ENCODE results near the gene MSANTD2. TPM values are rescaled to one million over a fixed set of nuclear protein-coding genes. Genes with fewer than 3 reads are reported as not detected.

MSANTD2 gene
- total RNA-seq, 3 donors from 2014 or later, result 10.9 to 34.2 (median 27.2) TPM

DNA sequence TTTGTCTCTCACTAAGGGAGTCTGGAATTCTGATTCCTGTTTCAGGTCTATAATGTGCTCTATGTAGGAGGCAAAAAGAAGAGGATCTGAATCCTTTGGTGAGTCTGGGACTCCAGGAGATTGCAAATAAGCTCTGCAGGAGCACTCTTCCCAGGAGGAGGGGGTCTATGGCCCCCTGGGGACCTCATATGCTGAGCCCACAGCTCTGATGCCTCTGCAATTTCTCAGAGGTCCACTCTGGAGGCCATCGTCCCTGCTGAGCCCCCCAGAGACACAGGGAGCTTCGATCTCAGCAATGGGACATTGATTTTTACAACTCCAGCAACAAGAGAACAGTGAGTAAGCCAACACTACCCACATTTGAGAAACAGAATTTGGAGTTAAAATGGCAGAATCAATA is 80.7 kb downstream of the MSANTD2 start:
- Histone ChIP-seq H3K27ac (no peak overlapping the region), H3K4me1 (no peaks in the 10 kb centered on the region), H3K9me3 (no peaks in the 10 kb centered on the region), H3K4me3 (no peak overlapping the region), H3K36me3 (no peaks in the 10 kb centered on the region), H3K27me3 (peaks cover 0 to 35% of the 10 kb centered on the region in 2 donors)
- no peak for TF ChIP-seq POLR2A (IDR thresholded peaks at IDR 0.05)
- intact Hi-C loops (cut with DNase I; ENCODE audit: low total_unique reads), result no loop called here
- no peak for DNase-seq (ENCODE audit: low spot score in 2 of 2)

DNA sequence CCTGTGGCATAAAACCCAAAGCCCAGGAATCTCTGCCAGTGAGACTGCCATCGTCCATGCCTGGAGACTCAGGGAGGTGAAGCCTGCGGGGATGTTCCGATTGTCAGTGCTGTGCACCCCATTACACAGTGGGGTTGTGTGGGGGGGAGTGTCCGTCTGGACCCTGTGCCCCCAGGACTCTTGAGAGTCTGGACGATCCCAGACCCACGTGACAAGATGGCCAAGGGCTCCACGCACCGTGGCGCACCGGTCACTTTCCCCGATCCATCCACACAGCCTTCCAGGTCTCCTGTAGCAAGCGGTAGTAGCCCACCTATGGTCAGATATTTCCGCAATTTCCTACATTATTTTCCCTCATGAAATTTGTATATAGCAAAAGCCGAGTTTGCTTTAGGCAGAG is 81.4 kb downstream of the MSANTD2 start:
- TF ChIP-seq POLR2AphosphoS5 (IDR thresholded peaks at IDR 0.05), result no peak
- no peak for TF ChIP-seq POLR2A (IDR thresholded peaks at IDR 0.05)
- TF ChIP-seq, protein P1, sequence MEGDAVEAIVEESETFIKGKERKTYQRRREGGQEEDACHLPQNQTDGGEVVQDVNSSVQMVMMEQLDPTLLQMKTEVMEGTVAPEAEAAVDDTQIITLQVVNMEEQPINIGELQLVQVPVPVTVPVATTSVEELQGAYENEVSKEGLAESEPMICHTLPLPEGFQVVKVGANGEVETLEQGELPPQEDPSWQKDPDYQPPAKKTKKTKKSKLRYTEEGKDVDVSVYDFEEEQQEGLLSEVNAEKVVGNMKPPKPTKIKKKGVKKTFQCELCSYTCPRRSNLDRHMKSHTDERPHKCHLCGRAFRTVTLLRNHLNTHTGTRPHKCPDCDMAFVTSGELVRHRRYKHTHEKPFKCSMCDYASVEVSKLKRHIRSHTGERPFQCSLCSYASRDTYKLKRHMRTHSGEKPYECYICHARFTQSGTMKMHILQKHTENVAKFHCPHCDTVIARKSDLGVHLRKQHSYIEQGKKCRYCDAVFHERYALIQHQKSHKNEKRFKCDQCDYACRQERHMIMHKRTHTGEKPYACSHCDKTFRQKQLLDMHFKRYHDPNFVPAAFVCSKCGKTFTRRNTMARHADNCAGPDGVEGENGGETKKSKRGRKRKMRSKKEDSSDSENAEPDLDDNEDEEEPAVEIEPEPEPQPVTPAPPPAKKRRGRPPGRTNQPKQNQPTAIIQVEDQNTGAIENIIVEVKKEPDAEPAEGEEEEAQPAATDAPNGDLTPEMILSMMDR (IDR thresholded peaks at IDR 0.05), result no peak
- intact Hi-C loops (cut with DNase I; ENCODE audit: low total_unique reads), result no loop called here
- H3K9me3 ChIP-seq, result no peaks in the 10 kb centered on the region
- peaks cover 0 to 35% of the 10 kb centered on the region in 2 donors for H3K27me3 ChIP-seq
- DNase-seq (ENCODE audit: low spot score in 2 of 2), result no peak
- no peaks in the 10 kb centered on the region for H3K36me3 ChIP-seq
- H3K4me3 ChIP-seq, result no peak overlapping the region
- H3K4me1 ChIP-seq, result no peaks in the 10 kb centered on the region
- no peak overlapping the region for H3K27ac ChIP-seq

DNA sequence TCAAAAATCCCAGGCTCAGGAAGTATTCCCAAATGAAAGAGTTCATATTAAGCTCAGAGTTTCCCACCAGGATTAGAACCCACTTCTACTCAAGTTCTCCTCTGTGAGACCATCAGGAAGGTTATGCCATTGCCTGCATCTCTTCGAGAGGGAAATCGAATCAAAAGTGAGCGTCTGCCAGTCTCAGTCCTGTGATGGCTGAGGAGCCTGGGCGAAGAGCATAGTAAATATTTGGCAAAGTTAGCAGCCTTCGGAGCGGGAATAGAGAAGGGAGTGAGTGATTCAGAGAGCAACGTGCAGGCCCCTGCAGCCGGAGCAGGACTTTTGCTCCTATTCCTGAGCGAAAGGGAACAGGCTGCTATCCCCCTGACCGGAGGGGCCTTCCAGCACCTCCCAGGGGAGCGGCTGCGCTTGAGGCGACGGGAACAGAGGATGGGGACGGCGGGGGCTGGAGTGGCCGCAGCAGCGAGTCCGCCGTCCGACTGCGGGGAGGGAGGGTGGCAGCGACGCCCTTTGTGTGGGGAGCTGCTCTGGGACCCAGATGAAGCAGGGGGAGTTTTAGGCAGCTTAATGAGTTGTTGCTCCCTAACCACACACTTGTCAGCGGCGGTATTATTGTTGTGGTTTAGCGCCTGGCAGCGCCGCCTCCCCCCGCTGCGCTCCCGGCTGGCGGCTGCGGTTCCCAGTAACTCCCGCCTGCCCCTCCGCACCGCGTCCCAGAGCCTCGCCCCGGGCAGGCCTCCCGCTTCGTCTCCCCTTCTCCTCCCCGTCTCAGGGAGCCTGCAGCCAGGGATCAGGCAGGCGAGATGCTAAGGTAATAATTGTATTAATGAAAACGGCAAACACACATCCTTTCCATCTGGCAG is 82.2 kb downstream of the MSANTD2 start:
- TF ChIP-seq, protein P1 (IDR thresholded peaks at IDR 0.05), result no peak
- TF ChIP-seq POLR2AphosphoS5 (IDR thresholded peaks at IDR 0.05) (no peak), POLR2A (IDR thresholded peaks at IDR 0.05) (no peak)
- H3K27ac ChIP-seq, result peak overlapping the region in 1 of 2 donors; percentile 2
- H3K4me1 ChIP-seq, result no peaks in the 10 kb centered on the region
- H3K9me3 ChIP-seq, result no peaks in the 10 kb centered on the region
- intact Hi-C loops (cut with DNase I; ENCODE audit: low total_unique reads), result no loop called here
- no peaks in the 10 kb centered on the region for H3K36me3 ChIP-seq
- no peak for DNase-seq (ENCODE audit: low spot score in 2 of 2)
- H3K4me3 ChIP-seq, result peak overlapping the region; percentile 32 to 62 (median 49)
- peaks cover 0 to 35% of the 10 kb centered on the region in 2 donors for H3K27me3 ChIP-seq

DNA sequence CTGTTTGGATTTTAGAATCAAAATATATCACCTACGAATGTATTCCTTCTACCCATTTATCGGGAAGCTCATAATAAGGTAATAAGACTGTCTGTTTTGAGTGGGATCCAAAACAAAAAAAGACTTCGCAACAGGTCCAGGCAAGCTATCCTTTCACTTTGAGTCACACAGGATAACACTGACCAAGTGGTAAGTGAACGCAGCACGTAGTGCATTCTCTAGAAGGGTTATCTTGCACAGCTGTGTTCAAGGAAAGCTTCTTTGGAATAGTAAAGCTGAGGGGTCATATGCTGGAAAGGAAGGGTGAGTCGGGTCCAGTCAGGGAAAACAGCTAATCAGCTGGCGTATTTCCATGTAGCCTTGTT is 82.8 kb downstream of the MSANTD2 start:
- no peaks in the 10 kb centered on the region for H3K9me3 ChIP-seq
- no peak for TF ChIP-seq POLR2AphosphoS5 (IDR thresholded peaks at IDR 0.05)
- H3K4me1 ChIP-seq, result no peaks in the 10 kb centered on the region
- DNase-seq (ENCODE audit: low spot score in 2 of 2), result no peak
- peak overlapping the region in 1 of 2 donors; percentile 2 for H3K27ac ChIP-seq
- H3K4me3 ChIP-seq, result peak overlapping the region; percentile 32 to 62 (median 49)
- H3K27me3 ChIP-seq, result peaks cover 0 to 34% of the 10 kb centered on the region in 2 donors
- intact Hi-C loops (cut with DNase I; ENCODE audit: low total_unique reads), result no loop called here
- H3K36me3 ChIP-seq, result no peaks in the 10 kb centered on the region

DNA sequence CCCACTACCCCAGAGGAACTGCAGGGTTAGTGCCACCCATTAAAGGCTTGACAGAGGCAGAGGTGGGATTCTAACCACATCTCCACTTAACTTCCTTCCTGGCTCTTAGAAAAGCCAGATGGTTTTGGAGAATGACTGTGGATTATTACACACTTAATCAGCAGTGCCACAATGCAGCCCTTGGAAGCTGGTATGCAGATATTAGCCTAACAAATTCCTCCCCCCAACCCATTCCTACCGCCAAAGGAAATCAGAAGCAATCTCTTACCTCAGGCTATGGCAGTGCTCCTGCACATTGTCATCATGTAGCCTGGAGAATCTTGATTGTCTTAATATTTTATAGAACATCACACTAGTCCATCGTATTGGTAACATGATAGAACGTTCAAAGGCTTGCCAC is 83.6 kb downstream of the MSANTD2 start:
- Histone ChIP-seq H3K4me1 (no peaks in the 10 kb centered on the region), H3K27me3 (peaks cover 0 to 27% of the 10 kb centered on the region in 2 donors), H3K36me3 (no peaks in the 10 kb centered on the region), H3K27ac (no peak overlapping the region), H3K4me3 (no peak overlapping the region), H3K9me3 (no peaks in the 10 kb centered on the region)
- no peak for DNase-seq (ENCODE audit: low spot score in 2 of 2)
- intact Hi-C loops (cut with DNase I; ENCODE audit: low total_unique reads), result no loop called here
- TF ChIP-seq POLR2AphosphoS5 (IDR thresholded peaks at IDR 0.05), result no peak
- TF ChIP-seq, protein P1 (IDR thresholded peaks at IDR 0.05), result no peak
- no peak for TF ChIP-seq POLR2A (IDR thresholded peaks at IDR 0.05)

Other genes starting within 250 kb of the MSANTD2 start
- not detected for gene OR8A1, start 230.4 kb downstream of the MSANTD2 start, total RNA-seq
- not detected for gene PANX3, start 189.0 kb downstream of the MSANTD2 start, total RNA-seq
- 10 to 100 TPM; 34.7 to 49.0 (median 34.9) TPM for gene TBRG1, start 177.5 kb downstream of the MSANTD2 start, total RNA-seq
- gene SIAE, start 126.7 kb downstream of the MSANTD2 start, total RNA-seq, result 10 to 100 TPM; 12.5 to 17.0 (median 14.9) TPM
- gene SPA17, start 126.5 kb downstream of the MSANTD2 start, total RNA-seq, result 10 to 100 TPM in 1 of 3 donors, 1 to 10 TPM in 2; 2.9 to 15.2 (median 9.8) TPM
- gene NRGN, start 60.5 kb downstream of the MSANTD2 start, total RNA-seq, result under 1 TPM; 0.33 to 0.48 (median 0.44) TPM
- gene VSIG2, start 48.2 kb downstream of the MSANTD2 start, total RNA-seq, result 10 to 100 TPM in 1 of 3 donors, 1 to 10 TPM in 1, not detected in 1; 8.8 to 20.5 TPM
- gene ESAM, start 38.1 kb downstream of the MSANTD2 start, total RNA-seq, result 10 to 100 TPM; 11.6 to 38.7 (median 19.8) TPM
- 10 to 100 TPM in 2 of 3 donors, 1 to 10 TPM in 1; 9.1 to 30.9 (median 15.4) TPM for gene ROBO3, start 65.0 kb upstream of the MSANTD2 start, total RNA-seq
- 10 to 100 TPM; 11.9 to 30.5 (median 12.8) TPM for gene ROBO4, start 97.5 kb upstream of the MSANTD2 start, total RNA-seq
- not detected for gene HEPN1, start 118.8 kb upstream of the MSANTD2 start, total RNA-seq
- 10 to 100 TPM in 1 of 3 donors, 1 to 10 TPM in 2; 2.3 to 25.4 (median 6.1) TPM for gene HEPACAM, start 135.6 kb upstream of the MSANTD2 start, total RNA-seq
- 1 to 10 TPM; 2.1 to 4.4 (median 2.6) TPM for gene CCDC15, start 153.8 kb upstream of the MSANTD2 start, total RNA-seq

Data from breast epithelium (tissue), 4 donors.